HUES48 (cell line): ENCODE data around the gene TWF1.
A peak's percentile ranks its signal among the peaks of the same experiment; 100 is the strongest.

Source experiments
- H3K27ac ChIP-seq: one replicate; pipeline ENCODE4 v1.7.0; 2013; ENCODE audit warnings: low read depth, low read length, inconsistent platforms
- H3K27me3 ChIP-seq: 2 replicates; pipeline ENCODE4 v1.6.1; 2013; ENCODE audit warnings: mild to moderate bottlenecking, low read length; ENCODE audit not compliant: control insufficient read depth, insufficient read depth
- H3K36me3 ChIP-seq: 2 replicates; pipeline ENCODE4 v1.6.1; 2013; ENCODE audit warnings: low read length; ENCODE audit not compliant: control insufficient read depth, insufficient read depth
- H3K4me1 ChIP-seq: 2 replicates; pipeline ENCODE4 v1.6.1; 2013; ENCODE audit warnings: mild to moderate bottlenecking, low read length; ENCODE audit not compliant: control insufficient read depth, insufficient read depth
- H3K4me3 ChIP-seq: 2 replicates; pipeline ENCODE4 v1.5.1; 2013; ENCODE audit warnings: mild to moderate bottlenecking, low read depth, low read length
- H3K9ac ChIP-seq: 2 replicates; pipeline ENCODE4 v1.6.1; 2013; ENCODE audit warnings: mild to moderate bottlenecking, low read depth, low read length, moderate library complexity
- H3K9me3 ChIP-seq: 2 replicates; pipeline ENCODE4 v1.6.1; 2013; ENCODE audit warnings: low read length; ENCODE audit not compliant: control insufficient read depth, insufficient read depth

The TWF1 gene

GRCh38 chr12:43835264-43835655, 29.1 kb upstream of the TWF1 start:
- H3K27me3 ChIP-seq, result peaks cover 31% of the 10 kb centered on the region
- no peaks in the 10 kb centered on the region for H3K9me3 ChIP-seq
- H3K36me3 ChIP-seq, result no peaks in the 10 kb centered on the region
- H3K4me1 ChIP-seq, result peaks cover 4% of the 10 kb centered on the region; the same call in 1 of the 2 replicates
- no peak overlapping the region for H3K27ac ChIP-seq
- H3K4me3 ChIP-seq, result peak overlapping the region; percentile 65
- H3K9ac ChIP-seq, result peak overlapping the region; percentile 4; the same call in 1 of the 2 replicates

GRCh38 chr12:43832463-43833168, 26.5 kb upstream of the TWF1 start:
- Histone ChIP-seq H3K4me1 (peaks cover 4% of the 10 kb centered on the region; the same call in 1 of the 2 replicates), H3K4me3 (no peak overlapping the region), H3K9ac (no peak overlapping the region), H3K36me3 (no peaks in the 10 kb centered on the region), H3K9me3 (no peaks in the 10 kb centered on the region), H3K27ac (no peak overlapping the region), H3K27me3 (peaks cover 31% of the 10 kb centered on the region)

- Histone ChIP-seq H3K4me1 (no peaks in the 10 kb centered on the region), H3K4me3 (no peak overlapping the region), H3K9ac (no peak overlapping the region), H3K36me3 (no peaks in the 10 kb centered on the region), H3K27me3 (no peaks in the 10 kb centered on the region), H3K27ac (no peak overlapping the region), H3K9me3 (no peaks in the 10 kb centered on the region)
These were observed 21.0 kb upstream of the TWF1 start for GRCh38 chr12:43827093-43827492.

GRCh38 chr12:43826681-43827080, 20.6 kb upstream of the TWF1 start:
- H3K4me3 ChIP-seq, result no peak overlapping the region
- H3K4me1 ChIP-seq, result no peaks in the 10 kb centered on the region
- H3K27ac ChIP-seq, result no peak overlapping the region
- H3K9ac ChIP-seq, result no peak overlapping the region
- no peaks in the 10 kb centered on the region for H3K9me3 ChIP-seq
- H3K36me3 ChIP-seq, result no peaks in the 10 kb centered on the region
- no peaks in the 10 kb centered on the region for H3K27me3 ChIP-seq

- Histone ChIP-seq H3K27ac (peak overlapping the region; percentile 31), H3K4me1 (no peaks in the 10 kb centered on the region), H3K36me3 (no peaks in the 10 kb centered on the region), H3K4me3 (no peak overlapping the region), H3K9me3 (no peaks in the 10 kb centered on the region), H3K27me3 (no peaks in the 10 kb centered on the region), H3K9ac (no peak overlapping the region)
These were observed 18.2 kb upstream of the TWF1 start for GRCh38 chr12:43824207-43824775.

GRCh38 chr12:43816168-43816567, 10.1 kb upstream of the TWF1 start:
- H3K36me3 ChIP-seq, result no peaks in the 10 kb centered on the region
- H3K27me3 ChIP-seq, result no peaks in the 10 kb centered on the region
- no peak overlapping the region for H3K4me3 ChIP-seq
- H3K27ac ChIP-seq, result no peak overlapping the region
- no peak overlapping the region for H3K9ac ChIP-seq
- no peaks in the 10 kb centered on the region for H3K9me3 ChIP-seq
- no peaks in the 10 kb centered on the region for H3K4me1 ChIP-seq

- no peaks in the 10 kb centered on the region for H3K27me3 ChIP-seq
- no peaks in the 10 kb centered on the region for H3K36me3 ChIP-seq
- H3K27ac ChIP-seq, result no peak overlapping the region
- H3K9me3 ChIP-seq, result no peaks in the 10 kb centered on the region
- no peak overlapping the region for H3K9ac ChIP-seq
- no peaks in the 10 kb centered on the region for H3K4me1 ChIP-seq
- H3K4me3 ChIP-seq, result no peak overlapping the region
These were observed 9.3 kb upstream of the TWF1 start for GRCh38 chr12:43815416-43815815.

- H3K27ac ChIP-seq, result no peak overlapping the region
- H3K27me3 ChIP-seq, result no peaks in the 10 kb centered on the region
- no peaks in the 10 kb centered on the region for H3K36me3 ChIP-seq
- no peaks in the 10 kb centered on the region for H3K4me1 ChIP-seq
- no peak overlapping the region for H3K4me3 ChIP-seq
- H3K9ac ChIP-seq, result no peak overlapping the region
- H3K9me3 ChIP-seq, result no peaks in the 10 kb centered on the region
These were observed 6.8 kb upstream of the TWF1 start for GRCh38 chr12:43812926-43813325.

- Histone ChIP-seq H3K4me3 (no peak overlapping the region), H3K36me3 (no peaks in the 10 kb centered on the region), H3K9ac (no peak overlapping the region), H3K9me3 (no peaks in the 10 kb centered on the region), H3K27me3 (no peaks in the 10 kb centered on the region), H3K4me1 (0 out of 2 replicates have a peak, but pooled peaks cover under 1% of the 10 kb centered on the region), H3K27ac (no peak overlapping the region)
These were observed 5.9 kb upstream of the TWF1 start for GRCh38 chr12:43812057-43812456.

- Histone ChIP-seq H3K4me3 (no peak overlapping the region), H3K36me3 (peaks cover 19% of the 10 kb centered on the region), H3K9me3 (no peaks in the 10 kb centered on the region), H3K4me1 (peaks cover 11% of the 10 kb centered on the region; the same call in 1 of the 2 replicates), H3K27me3 (no peaks in the 10 kb centered on the region), H3K27ac (no peak overlapping the region), H3K9ac (no peak overlapping the region)
These were observed 1.3 kb upstream of the TWF1 start for GRCh38 chr12:43807386-43807785.

- H3K9ac ChIP-seq, result peak overlapping the region; percentile 91
- peaks cover 11% of the 10 kb centered on the region; the same call in 1 of the 2 replicates for H3K4me1 ChIP-seq
- peak overlapping the region; percentile 96 for H3K27ac ChIP-seq
- no peaks in the 10 kb centered on the region for H3K9me3 ChIP-seq
- H3K36me3 ChIP-seq, result peaks cover 26% of the 10 kb centered on the region
- H3K4me3 ChIP-seq, result peak overlapping the region; percentile 96
- no peaks in the 10 kb centered on the region for H3K27me3 ChIP-seq
These were observed 588 bp upstream of the TWF1 start for GRCh38 chr12:43806737-43807072.
